Nephron (organoid): ENCODE measurements around the gene HPRT1.

Experiments used
- H3K27ac Mint-ChIP-seq, 3 experiments: 2 replicates each; pipeline ENCODE4 v1.8.0; 2020; ENCODE audit warnings: mixed read lengths in 3 of 3, mild to moderate bottlenecking in 2 of 3, moderate library complexity in 1 of 3
- H3K27me3 Mint-ChIP-seq: 2 replicates; pipeline ENCODE4 v1.8.0; 2021; ENCODE audit warnings: low read depth, mild to moderate bottlenecking, moderate library complexity, mixed read lengths
- H3K36me3 Mint-ChIP-seq: 2 replicates; pipeline ENCODE4 v1.8.0; 2020; ENCODE audit warnings: low read depth, mixed read lengths
- H3K4me1 Mint-ChIP-seq: 2 replicates; pipeline ENCODE4 v1.8.0; 2020; ENCODE audit warnings: mixed read lengths
- H3K4me3 Mint-ChIP-seq, 3 experiments: 2 replicates each; pipeline ENCODE4 v1.8.0; 2020; ENCODE audit warnings: mild to moderate bottlenecking in 3 of 3, mixed read lengths in 3 of 3, moderate library complexity in 2 of 3
- H3K9me3 Mint-ChIP-seq: 2 replicates; pipeline ENCODE4 v1.8.0; 2020; ENCODE audit warnings: mixed read lengths
- CTCF ChIP-seq, 3 experiments: fragments of 200-600 bp; sonication (generic); IDR thresholded peaks; one replicate each; pipeline ENCODE4 v1.5.0; 2021; ENCODE audit warnings: antibody characterized with exemption in 3 of 3; ENCODE audit not compliant: unreplicated experiment in 3 of 3

The HPRT1 gene, protein sequence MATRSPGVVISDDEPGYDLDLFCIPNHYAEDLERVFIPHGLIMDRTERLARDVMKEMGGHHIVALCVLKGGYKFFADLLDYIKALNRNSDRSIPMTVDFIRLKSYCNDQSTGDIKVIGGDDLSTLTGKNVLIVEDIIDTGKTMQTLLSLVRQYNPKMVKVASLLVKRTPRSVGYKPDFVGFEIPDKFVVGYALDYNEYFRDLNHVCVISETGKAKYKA

GRCh38 chrX:134460005-134460861 is at the start of gene HPRT1:
Gene HPRT1 (plus strand): TSS chrX:134460165. CDS start chrX:134460312, 147 bp downstream.
- H3K27ac Mint-ChIP-seq = peak within 1 kb of the TSS in 2 of 3 experiments; percentile 83 to 88
- H3K9me3 Mint-ChIP-seq = no peaks in the 10 kb centered on the region
- H3K36me3 Mint-ChIP-seq = no peaks in the 10 kb centered on the region
- no peaks in the 10 kb centered on the region for H3K27me3 Mint-ChIP-seq
- H3K4me3 Mint-ChIP-seq = peak within 1 kb of the TSS; percentile 88 to 91 (median 91)
- TF ChIP-seq CTCF (IDR thresholded peaks at IDR 0.05; ENCODE audit: unreplicated experiment in 3 of 3) = no peak
- H3K4me1 Mint-ChIP-seq = peaks cover 5% of the 10 kb centered on the region

DNA sequence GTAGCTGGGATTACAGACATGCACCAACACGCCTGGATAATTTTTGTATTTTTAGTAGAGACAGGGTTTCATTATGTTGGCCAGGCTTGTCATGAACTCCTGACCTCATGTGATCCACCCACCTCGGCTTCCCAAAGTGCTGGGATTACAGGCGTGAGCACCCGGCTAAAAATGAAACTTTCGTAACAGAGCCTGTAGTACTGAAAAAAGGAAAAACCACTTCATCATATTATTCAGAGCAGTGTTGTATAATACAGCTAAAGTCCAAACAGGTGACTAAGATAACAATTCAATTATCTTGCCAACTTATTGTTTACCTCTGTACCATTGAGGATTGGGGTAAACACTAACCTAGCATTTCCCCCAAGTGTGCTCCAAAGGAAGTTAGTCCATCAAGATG is 43.9 kb upstream of the HPRT1 start:
- no peak for TF ChIP-seq CTCF (IDR thresholded peaks at IDR 0.05; ENCODE audit: unreplicated experiment in 3 of 3)
- H3K4me1 Mint-ChIP-seq = no peaks in the 10 kb centered on the region
- H3K36me3 Mint-ChIP-seq = peaks cover 25% of the 10 kb centered on the region
- no peak overlapping the region for H3K27ac Mint-ChIP-seq
- H3K9me3 Mint-ChIP-seq = no peaks in the 10 kb centered on the region
- no peak overlapping the region for H3K4me3 Mint-ChIP-seq
- no peaks in the 10 kb centered on the region for H3K27me3 Mint-ChIP-seq

GRCh38 chrX:134418317-134419113 is 41.5 kb upstream of the HPRT1 start:
- Mint-ChIP-seq H3K27ac (no peak overlapping the region), H3K27me3 (no peaks in the 10 kb centered on the region), H3K36me3 (peaks cover 29% of the 10 kb centered on the region), H3K9me3 (no peaks in the 10 kb centered on the region), H3K4me3 (no peak overlapping the region), H3K4me1 (no peaks in the 10 kb centered on the region)
- no peak for TF ChIP-seq CTCF (IDR thresholded peaks at IDR 0.05; ENCODE audit: unreplicated experiment in 3 of 3)

- Mint-ChIP-seq H3K27me3 (no peaks in the 10 kb centered on the region), H3K36me3 (peaks cover 29% of the 10 kb centered on the region), H3K4me3 (no peak overlapping the region), H3K27ac (no peak overlapping the region), H3K4me1 (no peaks in the 10 kb centered on the region), H3K9me3 (no peaks in the 10 kb centered on the region)
- no peak for TF ChIP-seq CTCF (IDR thresholded peaks at IDR 0.05; ENCODE audit: unreplicated experiment in 3 of 3)
These were observed 40.2 kb upstream of the HPRT1 start for GRCh38 chrX:134419784-134420183.

DNA sequence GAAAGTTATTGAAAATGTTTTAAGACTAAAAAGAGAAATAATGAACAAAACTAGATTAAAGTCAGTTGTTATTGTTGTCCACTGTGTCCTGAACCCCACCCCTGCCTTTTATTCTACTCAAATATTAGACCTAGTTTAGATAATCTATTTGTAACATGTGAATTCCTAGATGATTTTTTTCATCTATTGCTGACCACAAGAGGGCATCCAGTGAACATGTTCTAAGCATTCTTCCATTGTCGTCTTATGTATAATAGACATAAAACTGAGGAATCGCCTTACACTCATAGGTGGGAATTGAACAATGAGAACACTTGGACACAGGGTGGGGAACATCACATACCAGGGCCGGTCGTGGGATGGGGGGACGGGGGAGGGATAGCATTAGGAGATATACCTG is 36.4 kb upstream of the HPRT1 start:
- TF ChIP-seq CTCF (IDR thresholded peaks at IDR 0.05; ENCODE audit: unreplicated experiment in 3 of 3) = peak in 2 of 3 experiments; percentile 30 to 39
- Mint-ChIP-seq H3K27ac (peak overlapping the region in 1 of 3 experiments; percentile 15), H3K9me3 (no peaks in the 10 kb centered on the region), H3K4me1 (no peaks in the 10 kb centered on the region), H3K4me3 (no peak overlapping the region), H3K27me3 (no peaks in the 10 kb centered on the region), H3K36me3 (peaks cover 29% of the 10 kb centered on the region)
